Pons (tissue), 1 donor: ENCODE measurements around the gene LUZP4.
A peak's percentile ranks its signal among the peaks of the same experiment; 100 is the strongest.
"Not testable (repeated sequence)": the region's sequence is repeated elsewhere in the genome, so short reads cannot be mapped to it uniquely, and the experiment has no call there.

Experiments
- DNase-seq: peaks from one replicate; pipeline ENCODE4 v3.0.0-alpha.2; 2016; ENCODE audit warnings: low spot score

Gene LUZP4

GRCh38 chrX:115337491-115338144 is 48.1 kb downstream of the LUZP4 start:
- no peak for DNase-seq

- no peak for DNase-seq
Observed at GRCh38 chrX:115339441-115340025, 50.0 kb downstream of the LUZP4 start.

GRCh38 chrX:115341421-115341820 is 51.9 kb downstream of the LUZP4 start:
- no peak for DNase-seq

- DNase-seq: peak; percentile 88
Observed at GRCh38 chrX:115344885-115345614, 55.5 kb downstream of the LUZP4 start.

GRCh38 chrX:115345615-115346014 is 56.1 kb downstream of the LUZP4 start:
- no peak for DNase-seq

- not testable (repeated sequence) for DNase-seq
Observed at GRCh38 chrX:115346738-115347137, 57.2 kb downstream of the LUZP4 start.

GRCh38 chrX:115348446-115349225 is 59.1 kb downstream of the LUZP4 start:
- DNase-seq: no peak

GRCh38 chrX:115350711-115351381 is 61.3 kb downstream of the LUZP4 start:
- DNase-seq: no peak

- DNase-seq: no peak
Observed at GRCh38 chrX:115356369-115356768, 66.9 kb downstream of the LUZP4 start.
